Osteoblast (primary cell): ENCODE results near the gene PTDSS2. TPM values are rescaled to one million over a fixed set of nuclear protein-coding genes. Genes with fewer than 3 reads are reported as not detected.

Source experiments
- DNase-seq: peaks from one replicate; pipeline ENCODE4 v3.0.0; 2011; ENCODE audit warnings: low spot score, mixed read lengths; ENCODE audit not compliant: insufficient read length; ENCODE audit errors: missing footprints
- H2AFZ ChIP-seq: 2 replicates; pipeline ENCODE4 v1.6.0; 2011; ENCODE audit warnings: mild to moderate bottlenecking, low read length
- H3K27ac ChIP-seq: 2 replicates; pipeline ENCODE4 v1.5.1; 2011; ENCODE audit warnings: mild to moderate bottlenecking, low read depth, low read length, moderate library complexity
- H3K27me3 ChIP-seq: 2 replicates; pipeline ENCODE4 v1.6.0; 2012; ENCODE audit warnings: mild to moderate bottlenecking, control low read depth, inconsistent platforms, low read length, moderate library complexity; ENCODE audit not compliant: insufficient read depth
- H3K36me3 ChIP-seq: 2 replicates; pipeline ENCODE4 v1.5.1; 2011; ENCODE audit warnings: mild to moderate bottlenecking, low read length, control low read depth, moderate library complexity; ENCODE audit not compliant: insufficient read depth
- H3K4me1 ChIP-seq: 2 replicates; pipeline ENCODE4 v1.5.1; 2011; ENCODE audit warnings: mild to moderate bottlenecking, low read length, control low read depth, moderate library complexity; ENCODE audit not compliant: insufficient read depth
- H3K4me2 ChIP-seq: 2 replicates; pipeline ENCODE4 v1.6.0; 2011; ENCODE audit warnings: mild to moderate bottlenecking, low read length; ENCODE audit not compliant: insufficient read depth
- H3K4me3 ChIP-seq: fragments of 200-600 bp; sonication (generic); 3 replicates; pipeline ENCODE4 v1.5.1; 2012; ENCODE audit warnings: mild to moderate bottlenecking, low read length, inconsistent platforms; ENCODE audit not compliant: insufficient read depth
- H3K79me2 ChIP-seq: 2 replicates; pipeline ENCODE4 v1.6.0; 2012; ENCODE audit warnings: mild to moderate bottlenecking, low read length, control low read depth, inconsistent platforms; ENCODE audit not compliant: insufficient read depth
- H3K9me3 ChIP-seq: 2 replicates; pipeline ENCODE4 v1.5.1; 2011; ENCODE audit warnings: low read depth, low read length, control low read depth
- H4K20me1 ChIP-seq: 2 replicates; pipeline ENCODE4 v1.6.0; 2012; ENCODE audit warnings: mild to moderate bottlenecking, low read length, control low read depth; ENCODE audit not compliant: insufficient read depth
- CTCF ChIP-seq: IDR thresholded peaks from 2 replicates; pipeline ENCODE4 v1.5.1; 2011; ENCODE audit warnings: mild to moderate bottlenecking, low read depth, low read length, moderate library complexity; ENCODE audit errors: extremely low read depth
- total RNA-seq: library from RNA; depleted of rRNA; stranded (reverse); fragments of >200 nt; gene quantifications from 2 replicates; pipeline ENCODE4 v1.2.3, GENCODE V29; 2012

Gene PTDSS2
- total RNA-seq, 1 donor, result 36.2 TPM

GRCh38 chr11:521177-521688 is 71.2 kb downstream of the PTDSS2 start:
- Histone ChIP-seq H4K20me1 (no peaks in the 10 kb centered on the region), H3K27me3 (no peaks in the 10 kb centered on the region), H3K79me2 (no peaks in the 10 kb centered on the region), H3K36me3 (no peaks in the 10 kb centered on the region), H2AFZ (no peak overlapping the region), H3K9me3 (peaks cover 4% of the 10 kb centered on the region), H3K4me3 (no peak overlapping the region), H3K4me1 (no peaks in the 10 kb centered on the region), H3K4me2 (no peak overlapping the region), H3K27ac (no peak overlapping the region)
- TF ChIP-seq CTCF, result no peak
- DNase-seq, result no peak

- H3K4me1 ChIP-seq, result no peaks in the 10 kb centered on the region
- no peak overlapping the region for H2AFZ ChIP-seq
- no peak for TF ChIP-seq CTCF
- H3K27me3 ChIP-seq, result no peaks in the 10 kb centered on the region
- H3K9me3 ChIP-seq, result no peaks in the 10 kb centered on the region
- H4K20me1 ChIP-seq, result no peaks in the 10 kb centered on the region
- H3K79me2 ChIP-seq, result no peaks in the 10 kb centered on the region
- H3K4me3 ChIP-seq, result no peak overlapping the region
- no peak overlapping the region for H3K27ac ChIP-seq
- H3K4me2 ChIP-seq, result no peak overlapping the region
- DNase-seq, result peak; percentile 56
- no peaks in the 10 kb centered on the region for H3K36me3 ChIP-seq
Measured at GRCh38 chr11:526192-526591, 76.1 kb downstream of the PTDSS2 start.

- H4K20me1 ChIP-seq, result peaks cover 11% of the 10 kb centered on the region
- no peaks in the 10 kb centered on the region for H3K27me3 ChIP-seq
- H3K36me3 ChIP-seq, result peaks cover 13% of the 10 kb centered on the region
- no peaks in the 10 kb centered on the region for H3K4me1 ChIP-seq
- DNase-seq, result peak; percentile 69
- no peaks in the 10 kb centered on the region for H3K9me3 ChIP-seq
- H3K79me2 ChIP-seq, result no peaks in the 10 kb centered on the region
- H3K27ac ChIP-seq, result no peak overlapping the region
- H2AFZ ChIP-seq, result no peak overlapping the region
- TF ChIP-seq CTCF, result no peak
- H3K4me2 ChIP-seq, result no peak overlapping the region
- H3K4me3 ChIP-seq, result no peak overlapping the region
Measured at GRCh38 chr11:528166-528814, 78.2 kb downstream of the PTDSS2 start.

GRCh38 chr11:528815-529727 is 79.0 kb downstream of the PTDSS2 start:
- Histone ChIP-seq H3K4me2 (no peak overlapping the region), H4K20me1 (peaks cover 19% of the 10 kb centered on the region), H3K4me1 (peaks cover 2% of the 10 kb centered on the region), H3K9me3 (no peaks in the 10 kb centered on the region), H3K36me3 (peaks cover 13% of the 10 kb centered on the region), H3K4me3 (no peak overlapping the region), H2AFZ (no peak overlapping the region), H3K27ac (no peak overlapping the region), H3K27me3 (no peaks in the 10 kb centered on the region), H3K79me2 (peaks cover 7% of the 10 kb centered on the region)
- DNase-seq, result peak; percentile 67
- no peak for TF ChIP-seq CTCF
